SHP77 (cell line): Measurements from ENCODE around the gene RBM4.
"Not testable (repeated sequence)": the region's sequence is repeated elsewhere in the genome, so short reads cannot be mapped to it uniquely, and the experiment has no call there.

Source experiments
- DNase-seq, 2 experiments: peaks; one replicate each; lab custom pipeline; 2025; lab: John Stamatoyannopoulos, UW

RBM4 gene, protein sequence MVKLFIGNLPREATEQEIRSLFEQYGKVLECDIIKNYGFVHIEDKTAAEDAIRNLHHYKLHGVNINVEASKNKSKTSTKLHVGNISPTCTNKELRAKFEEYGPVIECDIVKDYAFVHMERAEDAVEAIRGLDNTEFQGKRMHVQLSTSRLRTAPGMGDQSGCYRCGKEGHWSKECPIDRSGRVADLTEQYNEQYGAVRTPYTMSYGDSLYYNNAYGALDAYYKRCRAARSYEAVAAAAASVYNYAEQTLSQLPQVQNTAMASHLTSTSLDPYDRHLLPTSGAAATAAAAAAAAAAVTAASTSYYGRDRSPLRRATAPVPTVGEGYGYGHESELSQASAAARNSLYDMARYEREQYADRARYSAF

DNA sequence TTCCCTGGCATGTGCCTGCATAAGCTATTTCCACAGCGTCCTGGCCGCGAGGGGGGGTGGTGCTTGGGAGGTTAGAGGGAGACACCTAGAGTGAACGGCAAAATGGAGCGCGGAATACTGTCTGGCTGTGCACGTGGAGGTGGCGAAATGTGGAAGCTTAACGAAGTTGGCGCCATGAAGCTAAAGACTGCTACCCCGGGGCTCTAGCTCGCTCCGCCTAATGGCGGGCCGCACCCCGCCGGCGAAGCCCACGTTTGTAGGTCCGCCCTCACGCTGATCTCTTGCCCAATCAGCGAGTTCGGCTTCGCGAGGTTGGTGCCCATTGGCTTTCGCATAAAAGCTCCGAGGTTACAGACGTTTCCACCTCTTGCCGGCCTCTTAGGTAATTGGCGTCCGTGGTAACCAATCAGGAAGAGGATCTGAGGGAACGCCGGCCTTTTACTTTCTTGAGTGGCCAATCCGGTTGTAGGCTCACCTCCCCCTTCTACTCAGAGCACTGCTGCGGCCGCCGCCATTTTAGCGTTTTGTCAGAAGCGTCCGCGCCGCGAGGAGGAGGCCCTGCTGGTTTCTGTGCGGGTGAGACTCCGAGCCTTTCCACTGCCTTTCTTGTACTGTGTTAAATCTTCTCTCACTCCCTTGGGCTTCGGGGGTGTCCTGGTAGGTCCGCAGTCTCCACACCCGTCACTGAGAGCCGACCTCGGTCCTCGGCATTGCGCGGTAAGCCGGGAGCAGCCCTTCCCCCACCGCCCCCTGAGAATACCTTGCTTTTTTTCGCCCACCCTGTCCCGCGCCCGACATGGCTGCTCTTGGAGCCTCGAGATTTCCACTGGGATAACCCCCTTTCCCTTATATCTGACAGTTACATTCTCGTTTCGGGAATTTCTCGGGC, at the start of gene RBM4:
Gene RBM4 (plus strand): TSS at position 527 of the 889 bp plus-strand sequence. CDS start 1,009 bp downstream, outside the sequence.
- peak; percentile 100 for DNase-seq

DNA sequence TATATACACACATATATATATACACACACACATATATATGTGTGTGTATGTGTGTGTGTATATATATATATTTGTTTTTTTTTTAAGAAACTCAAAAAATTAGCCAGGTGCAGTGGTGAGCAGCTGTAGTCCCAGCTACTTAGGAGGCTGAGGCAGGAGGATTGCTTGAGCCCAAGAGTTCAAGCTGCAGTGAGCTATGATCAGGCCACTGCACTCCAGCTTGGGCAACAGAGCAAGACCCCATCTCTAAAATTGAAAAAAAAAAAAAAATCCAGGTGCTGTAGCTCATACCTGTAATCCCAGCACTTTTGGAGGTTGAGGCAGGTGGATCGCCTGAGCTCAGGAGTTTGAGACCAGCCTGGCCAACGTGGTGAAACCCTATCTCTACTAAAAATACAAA, 49.2 kb upstream of the RBM4 start:
- not testable (repeated sequence) for DNase-seq

DNA sequence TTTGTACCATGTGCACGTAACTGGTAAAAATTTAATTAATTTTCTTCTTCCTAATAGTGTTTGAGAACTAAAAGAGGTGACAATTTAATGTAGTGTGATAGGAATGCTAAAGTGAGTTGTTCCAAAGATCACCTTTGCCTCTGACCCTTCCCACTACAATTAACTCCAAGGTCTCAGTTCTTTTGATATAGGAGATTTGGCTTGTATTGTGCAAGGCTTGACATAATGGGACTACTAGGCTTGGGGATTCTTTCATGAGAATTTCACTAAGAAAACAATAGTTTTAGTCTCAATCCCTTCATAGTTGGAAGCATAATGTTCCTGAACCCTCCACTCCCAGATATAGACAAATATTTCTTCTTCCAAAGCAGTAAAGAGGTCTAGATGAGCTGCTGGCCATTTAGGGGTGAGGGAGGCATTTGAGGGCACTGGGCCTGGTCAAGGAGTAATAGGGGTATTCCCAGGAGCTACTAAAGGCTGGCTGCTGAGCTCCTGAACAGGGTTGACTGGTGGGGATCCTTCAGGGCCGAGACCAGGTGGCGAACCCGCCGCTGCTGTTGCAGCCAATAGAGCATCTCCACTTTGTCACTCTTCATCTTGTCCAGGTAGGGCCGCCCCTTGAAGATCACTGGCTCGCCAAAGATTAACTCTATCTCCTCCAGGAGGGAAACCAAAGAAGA, 48.4 kb upstream of the RBM4 start:
- no peak for DNase-seq

DNA sequence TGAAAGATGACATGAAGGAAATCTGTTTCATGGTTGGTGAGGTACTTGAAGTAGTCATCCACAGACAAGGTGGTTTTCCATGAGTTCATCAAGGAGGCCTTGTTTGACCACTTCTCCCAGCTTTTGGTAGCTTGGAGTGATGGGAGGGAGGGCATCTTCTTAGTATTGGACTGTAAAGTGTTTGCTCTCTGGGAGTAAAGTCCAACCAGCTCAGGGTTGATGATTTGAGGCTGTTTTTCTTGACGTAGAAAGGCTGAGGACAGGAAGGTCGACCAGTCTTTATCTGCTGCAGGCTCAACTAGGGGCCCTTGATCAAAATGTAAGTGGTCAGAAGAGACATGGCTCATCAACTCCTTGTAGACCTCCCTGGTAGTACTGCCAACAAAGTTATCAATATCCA, 47.3 kb upstream of the RBM4 start:
- DNase-seq = no peak

DNA sequence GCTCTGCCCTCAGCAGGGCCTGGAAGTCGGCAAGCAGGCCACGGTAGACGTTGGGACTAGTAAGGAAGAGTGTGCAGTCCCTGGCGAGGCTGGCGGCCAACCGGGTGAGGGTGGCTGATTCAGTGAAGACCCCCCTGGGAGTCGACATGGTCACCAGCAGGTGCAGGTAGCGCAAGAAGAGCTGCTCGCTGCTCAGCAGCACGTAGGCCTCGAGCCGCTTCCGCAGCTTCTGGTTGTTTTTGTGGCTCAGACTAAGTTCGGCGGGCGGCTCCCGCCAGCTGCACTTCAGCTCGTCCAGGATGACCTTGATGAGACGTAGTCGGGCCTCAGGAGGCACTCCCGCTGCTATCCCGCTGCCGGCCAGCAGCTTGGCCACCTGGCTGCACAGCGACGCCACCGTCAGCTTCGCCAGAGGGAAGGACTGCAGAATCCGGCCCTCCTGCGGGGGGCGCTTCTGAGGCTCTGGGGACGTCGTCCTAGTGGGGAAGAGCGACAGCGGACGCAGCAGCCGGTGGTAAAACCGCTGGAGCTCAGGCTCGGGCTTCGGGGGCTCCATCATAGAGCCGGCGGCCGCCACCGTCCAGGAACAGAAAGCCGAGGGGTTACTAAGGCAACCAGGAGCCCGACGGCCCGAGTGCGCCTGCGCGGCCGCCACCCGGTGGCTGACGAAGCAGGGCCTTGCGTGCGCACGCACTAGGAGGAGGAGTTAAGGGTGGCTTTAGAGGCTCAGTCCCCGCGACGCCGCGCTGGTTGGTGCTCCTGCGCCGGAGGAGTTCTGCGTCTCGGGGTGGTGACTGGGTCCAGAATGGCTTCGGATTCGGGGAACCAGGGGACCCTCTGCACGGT, 45.8 kb upstream of the RBM4 start, which contains the start of the genes CCDC87 and CCS:
Gene CCDC87 (minus strand): TSS at position 607 of the 846 bp plus-strand sequence. CDS start 48 bp downstream, at position 559.
Gene CCS (plus strand): TSS at position 729 of the 846 bp plus-strand sequence. CDS start 77 bp downstream, at position 806.
- DNase-seq = peak; percentile 94 to 97

DNA sequence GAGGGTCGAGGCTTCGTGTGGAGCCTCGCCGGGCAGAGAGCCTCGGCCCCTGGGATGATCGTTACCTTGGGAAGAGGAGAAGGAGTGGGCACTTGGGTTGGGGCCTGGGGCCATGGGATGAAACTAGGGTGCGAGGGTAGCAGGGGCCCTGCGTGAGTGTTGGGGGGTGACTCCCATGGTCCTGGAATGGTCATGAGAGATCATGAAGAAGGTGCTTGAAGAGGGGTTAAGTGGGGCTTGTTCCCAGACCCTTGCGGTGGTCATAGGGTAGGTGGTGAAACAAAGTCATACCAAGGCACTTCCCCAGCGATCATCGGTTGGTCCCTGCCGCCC, 45.2 kb upstream of the RBM4 start:
- DNase-seq = no peak

DNA sequence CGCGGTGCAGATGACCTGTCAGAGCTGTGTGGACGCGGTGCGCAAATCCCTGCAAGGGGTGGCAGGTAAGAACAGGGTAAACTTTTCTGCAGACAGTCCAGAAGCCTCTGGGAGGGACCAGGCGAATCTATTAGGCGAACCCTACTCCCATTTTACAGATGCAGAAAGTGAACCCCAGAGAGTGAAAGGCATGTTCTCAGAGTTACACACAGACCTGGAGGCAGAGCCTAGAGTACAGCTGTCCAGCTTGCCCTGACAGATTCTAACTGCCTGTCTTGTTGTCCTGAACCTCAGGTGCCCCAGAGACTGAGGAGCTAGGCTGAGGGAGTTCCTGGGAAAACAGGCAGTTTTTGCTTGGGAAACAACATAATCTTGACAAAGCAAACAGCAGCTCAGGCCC, 44.9 kb upstream of the RBM4 start:
- DNase-seq = no peak

DNA sequence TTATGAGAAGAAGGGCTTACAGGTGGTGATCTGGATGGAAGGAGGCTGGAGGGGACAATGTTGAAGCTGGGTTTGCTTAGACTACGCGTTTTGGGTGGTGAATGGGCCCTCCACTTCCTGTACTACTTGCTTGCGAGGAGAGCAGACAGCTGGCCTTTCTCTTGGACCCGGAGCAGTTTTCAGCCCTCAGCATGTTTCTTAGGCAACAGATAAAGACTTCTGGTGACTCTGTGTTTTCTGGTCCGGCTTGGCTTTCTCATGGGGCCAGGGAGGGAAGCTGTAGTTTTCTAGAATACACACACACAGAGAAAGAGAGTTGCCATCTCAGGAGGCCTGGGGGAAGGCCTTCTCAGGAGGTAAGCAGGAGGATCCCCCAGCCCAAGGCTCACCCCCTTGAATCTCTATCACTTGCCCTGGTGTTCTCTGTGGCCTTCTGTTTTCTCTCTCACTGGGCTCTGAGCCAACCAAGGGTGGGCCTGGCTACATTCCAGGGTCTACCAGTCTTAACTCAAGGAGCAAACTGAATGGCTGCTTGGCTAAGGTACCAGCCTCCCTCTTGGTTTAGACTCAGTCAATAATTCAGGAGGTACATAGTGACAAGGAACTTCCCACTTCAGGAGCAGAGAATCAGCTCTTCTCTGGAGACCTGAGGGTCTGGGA, 43.1 kb upstream of the RBM4 start:
- DNase-seq = no peak

DNA sequence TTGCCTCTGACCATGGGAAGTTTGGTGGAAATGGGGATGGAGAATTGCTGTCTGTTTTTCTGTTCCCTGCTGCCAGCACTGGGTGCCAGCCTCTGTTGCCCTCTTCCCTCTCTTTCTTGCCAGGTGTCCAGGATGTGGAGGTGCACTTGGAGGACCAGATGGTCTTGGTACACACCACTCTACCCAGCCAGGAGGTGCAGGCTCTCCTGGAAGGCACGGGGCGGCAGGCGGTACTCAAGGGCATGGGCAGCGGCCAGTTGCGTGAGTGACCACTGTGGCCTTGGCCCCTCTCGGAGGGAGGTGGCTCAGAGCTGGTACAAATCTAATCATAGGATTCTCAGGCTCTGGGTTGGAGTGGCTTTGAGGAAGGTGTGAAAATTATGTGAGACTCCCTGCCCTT, 39.5 kb upstream of the RBM4 start:
- no peak for DNase-seq

DNA sequence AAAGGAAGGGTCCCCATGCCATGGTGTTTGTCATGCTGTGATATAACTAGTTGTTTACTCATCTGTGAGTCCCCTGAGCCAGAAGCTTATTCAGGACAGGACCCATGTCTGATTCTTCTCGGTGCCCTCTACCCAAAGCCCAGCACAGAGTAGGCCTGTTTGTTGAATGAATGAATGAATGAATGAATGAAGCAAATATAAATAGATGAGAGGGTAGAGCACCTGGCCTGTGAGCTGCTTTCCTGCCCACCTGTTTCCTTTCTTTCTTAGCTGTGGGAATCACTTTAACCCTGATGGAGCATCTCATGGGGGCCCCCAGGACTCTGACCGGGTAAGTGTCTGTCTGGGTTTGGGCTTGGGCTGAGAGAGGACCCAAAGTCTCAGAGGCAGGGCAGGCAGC, 38.3 kb upstream of the RBM4 start:
- DNase-seq = no peak

DNA sequence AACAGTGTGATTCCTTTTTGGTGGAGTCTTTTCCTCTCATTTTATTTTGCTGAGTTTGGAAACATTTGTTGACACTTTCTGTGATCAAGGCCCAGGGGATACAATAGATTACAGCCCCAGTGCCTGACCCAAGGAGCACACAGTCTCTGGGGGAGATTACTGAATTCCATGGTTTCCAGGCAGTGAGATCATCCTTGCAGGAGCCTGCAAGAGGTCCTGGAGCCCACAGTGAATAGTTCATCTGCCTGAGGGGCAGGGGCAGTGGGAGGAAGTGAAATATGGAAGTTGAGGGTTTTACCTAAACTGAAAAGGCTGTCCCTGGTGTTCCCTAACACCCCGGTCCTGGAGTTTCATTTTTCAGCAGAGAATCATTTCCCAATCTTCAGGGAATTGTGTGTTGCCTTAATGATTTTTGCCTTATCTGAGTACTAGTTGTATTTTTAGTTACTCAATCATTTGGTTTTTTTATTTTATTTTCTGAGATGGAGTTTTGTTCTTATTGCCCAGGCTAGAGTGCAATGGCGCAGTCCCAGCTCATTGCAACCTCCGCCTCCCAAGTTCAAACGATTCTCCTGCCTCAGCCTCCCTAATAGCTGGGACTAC, 37.8 kb upstream of the RBM4 start:
- DNase-seq = no peak

DNA sequence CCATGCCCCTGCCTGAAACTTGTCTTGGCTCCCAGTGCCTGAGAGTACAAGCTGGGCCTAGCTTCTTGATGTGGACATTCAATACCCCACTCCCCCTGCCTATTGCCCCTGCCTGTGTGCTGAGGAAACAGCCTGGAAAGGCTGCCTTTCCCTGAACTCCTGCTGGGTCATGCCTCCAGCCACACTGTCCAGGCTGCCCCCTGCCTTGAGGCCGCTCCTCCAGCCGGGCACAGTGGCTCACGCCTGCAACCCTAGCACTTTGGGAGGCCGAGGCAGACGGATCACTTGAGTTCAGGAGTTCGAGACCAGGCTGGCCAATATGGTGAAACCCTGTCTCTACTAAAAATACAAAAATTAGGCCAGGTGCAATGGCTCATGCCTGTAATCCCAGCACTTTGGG, 35.4 kb upstream of the RBM4 start:
- DNase-seq = no peak

DNA sequence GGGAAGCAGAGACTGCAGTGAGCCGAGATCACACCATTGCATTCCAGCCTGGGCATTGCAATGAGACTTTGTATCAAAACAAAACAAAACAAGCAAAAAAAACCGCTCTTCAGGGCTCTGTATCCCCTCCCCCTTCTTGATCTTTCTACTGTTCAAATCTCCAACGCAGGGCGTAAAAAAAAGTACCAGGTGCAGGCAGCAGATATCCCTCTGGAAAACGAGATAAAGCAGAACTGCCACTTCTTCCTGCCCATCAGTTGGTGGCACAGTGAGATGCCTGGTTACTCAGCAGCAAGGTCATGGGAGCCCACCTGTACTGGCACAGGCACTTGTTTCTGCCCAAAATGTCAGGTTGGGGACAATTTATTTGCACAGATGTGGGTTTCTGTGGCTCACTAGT, 34.3 kb upstream of the RBM4 start:
- DNase-seq = no peak

DNA sequence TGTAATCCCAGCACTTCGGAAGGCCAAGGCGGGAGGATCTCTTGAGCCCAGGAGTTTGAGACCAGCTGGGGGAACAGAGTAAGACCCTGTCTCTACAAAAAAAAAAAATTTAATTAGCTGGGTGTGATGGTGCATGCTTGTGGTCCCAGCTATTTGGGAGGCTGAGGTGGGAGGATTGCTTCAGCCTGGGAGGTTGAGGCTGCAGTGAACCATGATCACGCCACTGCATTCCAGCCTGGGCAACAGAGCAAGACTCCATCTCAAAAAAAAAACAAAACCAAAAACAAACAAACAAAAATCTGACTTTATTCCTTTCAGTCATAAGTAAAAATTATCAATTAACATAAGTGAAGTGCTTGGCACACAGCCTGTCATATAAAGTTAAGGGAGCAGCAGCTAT, 31.9 kb upstream of the RBM4 start:
- DNase-seq = not testable (repeated sequence)

DNA sequence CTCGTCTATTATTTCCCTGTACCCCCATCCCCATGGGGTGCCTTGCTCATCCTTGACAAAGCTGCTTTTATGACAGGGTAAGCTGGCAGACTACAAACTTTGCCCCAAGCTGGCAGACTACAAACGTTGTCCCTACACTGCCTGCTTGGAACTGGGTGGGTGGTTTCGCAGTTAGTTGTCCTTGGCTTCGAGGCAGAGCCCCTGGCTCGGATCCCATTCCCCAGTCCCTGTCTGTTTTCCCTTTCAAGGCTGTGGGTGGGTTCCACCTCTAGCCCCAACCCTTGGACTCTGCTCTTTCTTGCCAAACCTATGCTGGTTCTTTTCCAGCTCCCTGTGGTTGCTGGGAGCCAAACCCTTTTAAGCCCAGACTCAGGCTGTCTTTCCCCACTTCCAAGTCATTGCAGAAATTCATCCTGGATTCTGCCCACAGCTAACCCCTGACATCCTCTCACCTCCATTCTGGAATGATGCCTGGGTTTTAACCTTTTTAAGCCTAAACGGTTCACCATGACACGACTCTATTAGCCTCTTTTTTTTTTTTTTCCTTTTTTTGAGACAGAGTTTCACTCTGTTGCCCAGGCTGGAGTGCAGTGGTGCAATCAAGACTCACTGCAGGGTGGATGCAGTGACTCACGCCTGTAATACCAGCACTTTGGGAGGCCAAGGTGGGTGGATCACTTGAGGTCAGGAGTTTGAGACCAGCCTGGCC, 31.2 kb upstream of the RBM4 start:
- DNase-seq = no peak

DNA sequence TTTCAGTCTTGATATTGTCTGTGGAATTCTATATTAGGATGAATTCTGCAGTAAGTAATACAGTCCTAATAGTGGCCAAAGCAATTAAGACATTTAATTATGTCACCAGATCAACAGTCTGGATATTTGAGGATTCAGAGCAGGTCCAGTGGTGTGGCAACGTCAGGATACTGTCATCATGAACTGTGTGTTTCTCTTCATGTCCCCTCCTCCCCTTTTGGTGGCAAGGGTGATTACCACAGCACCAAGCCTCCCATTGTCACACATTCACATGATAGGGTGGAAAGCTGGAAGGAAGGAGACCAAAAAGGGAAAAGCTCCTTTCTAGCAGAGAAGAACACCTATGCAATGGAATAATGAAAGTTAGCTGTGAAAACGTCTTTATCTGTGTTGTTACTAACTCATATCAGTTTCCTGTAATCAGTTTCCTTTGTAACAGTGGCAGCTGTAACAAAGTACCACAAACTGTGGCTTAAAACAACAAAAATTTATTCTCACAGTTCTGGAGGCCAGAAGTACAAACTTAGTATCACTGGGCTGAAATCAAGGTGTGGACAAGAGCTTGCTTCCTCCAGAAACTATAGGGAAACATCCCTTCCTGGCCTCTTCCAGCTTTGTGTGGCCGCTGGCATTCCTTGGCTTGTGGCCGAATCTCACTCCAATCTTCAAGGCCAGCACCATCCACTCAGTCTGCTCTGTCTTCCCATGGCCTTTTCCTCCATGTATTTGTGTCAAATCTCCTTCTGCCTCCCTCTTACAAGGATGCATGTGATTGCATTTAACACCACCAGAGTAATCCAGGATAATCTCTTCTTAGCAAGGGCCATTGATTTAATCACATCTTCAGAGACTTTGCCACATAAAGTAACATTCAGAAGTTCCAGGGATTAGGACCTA, 28.5 kb upstream of the RBM4 start:
- DNase-seq = no peak

DNA sequence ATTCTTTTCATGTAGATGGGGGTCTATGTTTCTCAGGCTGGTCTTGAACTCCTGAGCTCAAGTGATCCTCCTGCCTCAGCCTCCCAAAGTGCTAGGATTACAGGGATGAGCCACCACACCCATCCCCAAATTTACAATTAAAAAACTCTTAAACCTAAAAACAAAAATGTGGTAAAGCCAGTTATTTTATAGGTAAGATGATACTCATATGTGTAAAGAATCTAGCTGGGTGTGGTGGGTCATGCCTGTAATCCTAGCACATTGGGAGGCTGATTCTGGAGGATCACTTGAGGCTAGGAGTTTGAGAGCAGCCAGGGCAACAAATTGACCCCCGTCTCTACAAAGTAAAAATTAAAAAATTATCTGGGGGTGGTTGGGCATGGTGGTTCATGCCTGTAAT, 26.0 kb upstream of the RBM4 start:
- DNase-seq = no peak

DNA sequence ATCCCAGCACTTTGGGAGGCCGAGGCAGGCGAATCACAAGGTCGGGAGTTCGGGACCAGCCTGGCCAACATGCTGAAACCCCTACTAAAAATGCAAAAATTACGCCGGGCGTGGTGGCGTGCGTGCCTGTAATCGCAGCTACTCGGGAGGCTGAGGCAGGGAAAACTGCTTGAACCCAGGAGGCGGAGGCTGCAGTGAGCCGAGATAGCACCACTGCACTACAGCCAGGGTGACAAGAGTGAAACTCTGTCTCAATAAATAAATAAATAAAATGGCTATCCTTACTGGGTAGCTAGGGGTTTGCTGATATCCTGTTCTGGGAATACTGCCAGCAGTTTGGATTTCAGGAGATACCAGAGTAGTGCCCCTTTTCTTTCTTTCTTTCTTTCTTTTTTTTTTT, 24.4 kb upstream of the RBM4 start:
- no peak for DNase-seq
